Nephron progenitor cell (in vitro differentiated cells): ENCODE data around the gene IL17RB.

ENCODE experiments used
- DNase-seq: peaks from one replicate; pipeline ENCODE4 v3.0.0; 2021
- H3K27ac Mint-ChIP-seq: 2 replicates; pipeline ENCODE4 v1.8.0; 2021; ENCODE audit warnings: mild to moderate bottlenecking, moderate library complexity, mixed read lengths
- H3K27me3 Mint-ChIP-seq: 2 replicates; pipeline ENCODE4 v1.8.0; 2021; ENCODE audit warnings: mild to moderate bottlenecking, low read depth, mixed read lengths; ENCODE audit not compliant: poor library complexity
- H3K36me3 Mint-ChIP-seq: 2 replicates; pipeline ENCODE4 v1.8.0; 2021; ENCODE audit warnings: low read depth, mixed read lengths
- H3K4me1 Mint-ChIP-seq: 2 replicates; pipeline ENCODE4 v1.8.0; 2021; ENCODE audit warnings: mixed read lengths
- H3K4me3 Mint-ChIP-seq: 2 replicates; pipeline ENCODE4 v1.8.0; 2021; ENCODE audit warnings: mild to moderate bottlenecking, moderate library complexity, mixed read lengths
- H3K9me3 Mint-ChIP-seq: 2 replicates; pipeline ENCODE4 v1.8.0; 2021; ENCODE audit warnings: mild to moderate bottlenecking, moderate library complexity, mixed read lengths
- TF ChIP-seq, protein P1 (sequence below): fragments of 200-600 bp; sonication (generic); IDR thresholded peaks from 2 replicates; pipeline ENCODE4 v1.5.0; 2021; ENCODE audit warnings: antibody characterized with exemption

The IL17RB gene

DNA sequence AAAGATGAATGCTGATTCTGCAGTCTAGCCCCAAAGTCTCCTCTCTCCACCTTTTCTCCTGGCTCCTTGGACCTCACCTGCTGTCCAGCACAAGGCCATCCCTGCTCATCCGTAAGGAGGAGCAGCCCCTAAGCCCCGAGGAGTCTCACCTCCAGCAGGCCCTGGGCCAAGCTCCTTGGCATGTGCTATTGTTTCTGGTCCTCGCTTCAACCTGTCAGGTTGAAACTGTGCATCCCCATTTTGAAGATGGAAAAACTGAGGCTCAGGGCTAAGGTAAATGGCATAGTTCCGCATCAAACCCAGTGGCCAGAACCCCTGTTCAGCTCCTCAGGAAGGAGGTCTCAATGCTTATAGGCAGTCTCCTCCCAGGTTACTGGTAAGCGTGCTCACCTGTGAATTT is 26.3 kb upstream of the IL17RB start:
- no peak overlapping the region for H3K4me3 Mint-ChIP-seq
- no peaks in the 10 kb centered on the region for H3K36me3 Mint-ChIP-seq
- TF ChIP-seq, protein P1, sequence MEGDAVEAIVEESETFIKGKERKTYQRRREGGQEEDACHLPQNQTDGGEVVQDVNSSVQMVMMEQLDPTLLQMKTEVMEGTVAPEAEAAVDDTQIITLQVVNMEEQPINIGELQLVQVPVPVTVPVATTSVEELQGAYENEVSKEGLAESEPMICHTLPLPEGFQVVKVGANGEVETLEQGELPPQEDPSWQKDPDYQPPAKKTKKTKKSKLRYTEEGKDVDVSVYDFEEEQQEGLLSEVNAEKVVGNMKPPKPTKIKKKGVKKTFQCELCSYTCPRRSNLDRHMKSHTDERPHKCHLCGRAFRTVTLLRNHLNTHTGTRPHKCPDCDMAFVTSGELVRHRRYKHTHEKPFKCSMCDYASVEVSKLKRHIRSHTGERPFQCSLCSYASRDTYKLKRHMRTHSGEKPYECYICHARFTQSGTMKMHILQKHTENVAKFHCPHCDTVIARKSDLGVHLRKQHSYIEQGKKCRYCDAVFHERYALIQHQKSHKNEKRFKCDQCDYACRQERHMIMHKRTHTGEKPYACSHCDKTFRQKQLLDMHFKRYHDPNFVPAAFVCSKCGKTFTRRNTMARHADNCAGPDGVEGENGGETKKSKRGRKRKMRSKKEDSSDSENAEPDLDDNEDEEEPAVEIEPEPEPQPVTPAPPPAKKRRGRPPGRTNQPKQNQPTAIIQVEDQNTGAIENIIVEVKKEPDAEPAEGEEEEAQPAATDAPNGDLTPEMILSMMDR: no peak
- peaks cover 8% of the 10 kb centered on the region for H3K4me1 Mint-ChIP-seq
- H3K27ac Mint-ChIP-seq: no peak overlapping the region
- H3K27me3 Mint-ChIP-seq: peaks cover 6% of the 10 kb centered on the region
- no peaks in the 10 kb centered on the region for H3K9me3 Mint-ChIP-seq
- no peak for DNase-seq

DNA sequence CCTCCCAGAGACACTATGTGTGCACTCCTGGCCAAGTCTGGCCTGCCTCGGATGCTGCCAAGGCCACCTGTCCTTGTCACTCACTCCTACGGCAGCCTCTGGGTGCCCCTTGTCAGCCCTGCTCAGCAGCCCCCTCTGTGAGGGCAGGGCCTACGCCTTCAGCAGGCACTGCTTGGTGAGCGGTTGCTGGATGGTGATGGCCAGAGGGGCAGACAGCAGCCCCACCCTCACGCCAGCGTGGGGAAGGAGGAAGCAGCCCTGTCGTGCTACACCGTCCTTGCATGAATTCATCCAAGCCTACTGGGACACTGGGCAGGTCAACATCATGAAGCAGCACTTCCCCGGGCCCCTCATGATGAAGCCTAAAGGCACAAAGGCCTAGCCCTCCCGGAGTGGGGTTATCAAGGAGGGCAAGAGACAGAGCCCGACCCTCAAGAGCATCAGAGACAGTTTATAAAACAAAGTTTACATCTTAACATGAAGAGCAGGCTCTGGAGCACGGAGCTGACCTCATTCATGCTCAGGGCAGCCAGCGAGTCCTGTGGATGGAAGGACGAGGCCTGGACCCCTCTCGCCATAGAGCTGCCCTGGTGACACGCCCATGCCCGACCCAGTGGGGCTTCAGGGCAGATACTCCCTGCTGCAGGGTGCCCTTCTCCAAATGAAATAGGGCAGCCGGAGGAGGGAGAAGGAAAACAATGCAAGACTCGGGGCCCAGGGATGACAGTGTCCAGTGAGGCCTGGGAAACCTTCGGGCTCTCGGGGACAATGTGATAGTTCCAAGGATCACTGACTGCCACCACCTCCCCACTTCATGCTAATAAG is 25.4 kb upstream of the IL17RB start:
- Mint-ChIP-seq H3K9me3 (no peaks in the 10 kb centered on the region), H3K36me3 (no peaks in the 10 kb centered on the region), H3K27me3 (peaks cover 6% of the 10 kb centered on the region), H3K4me1 (peaks cover 8% of the 10 kb centered on the region), H3K27ac (no peak overlapping the region), H3K4me3 (no peak overlapping the region)
- TF ChIP-seq, protein P1: no peak
- DNase-seq: no peak

DNA sequence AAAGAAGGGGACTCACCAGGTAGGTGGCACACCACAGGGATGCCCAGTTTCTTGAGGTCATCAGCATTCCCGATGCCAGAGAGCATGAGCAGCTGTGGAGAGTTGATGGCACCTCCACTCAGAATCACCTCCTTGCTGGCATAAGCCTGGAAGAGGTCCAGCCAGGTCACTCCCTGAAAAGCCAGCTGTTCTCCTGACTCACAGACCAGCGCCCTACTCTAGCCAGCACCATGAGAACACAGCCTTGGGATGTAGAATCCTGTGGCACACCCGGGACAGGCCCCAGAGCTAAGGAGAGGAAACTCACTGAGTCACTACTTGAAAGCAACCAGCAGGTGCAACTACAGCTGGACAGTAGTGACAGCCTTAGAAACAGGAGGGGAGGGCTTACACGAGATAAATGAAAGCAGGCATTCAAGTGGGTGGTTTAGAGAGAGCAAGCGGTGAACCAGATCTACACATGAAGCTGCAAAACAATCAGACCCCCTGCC is 24.7 kb upstream of the IL17RB start:
- H3K27ac Mint-ChIP-seq: no peak overlapping the region
- H3K27me3 Mint-ChIP-seq: peaks cover 6% of the 10 kb centered on the region
- TF ChIP-seq, protein P1: no peak
- H3K9me3 Mint-ChIP-seq: no peaks in the 10 kb centered on the region
- no peak for DNase-seq
- no peak overlapping the region for H3K4me3 Mint-ChIP-seq
- no peaks in the 10 kb centered on the region for H3K36me3 Mint-ChIP-seq
- H3K4me1 Mint-ChIP-seq: peaks cover 8% of the 10 kb centered on the region

DNA sequence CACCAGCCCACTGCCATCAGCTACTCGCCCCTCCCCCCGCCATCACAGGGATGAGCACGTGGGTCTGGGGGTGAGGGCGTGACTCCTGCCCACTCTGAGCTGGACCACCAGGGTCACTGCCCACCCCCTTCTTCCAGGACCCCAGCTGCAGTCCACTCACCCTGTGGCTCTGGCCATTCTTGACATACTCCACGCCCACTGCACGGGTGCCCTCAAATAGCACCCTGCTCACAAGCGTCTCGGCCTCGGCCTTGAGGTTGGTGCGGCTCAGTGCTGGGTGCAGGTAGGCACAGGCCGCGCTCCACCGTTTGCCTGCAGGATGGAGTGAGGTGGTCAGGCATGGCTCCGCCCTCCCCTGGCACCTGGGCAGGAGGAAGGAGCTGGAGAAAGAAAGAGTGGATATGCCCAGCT is 24.0 kb upstream of the IL17RB start:
- Mint-ChIP-seq H3K36me3 (no peaks in the 10 kb centered on the region), H3K9me3 (no peaks in the 10 kb centered on the region), H3K4me1 (peaks cover 8% of the 10 kb centered on the region), H3K27ac (no peak overlapping the region), H3K4me3 (no peak overlapping the region), H3K27me3 (peaks cover 6% of the 10 kb centered on the region)
- TF ChIP-seq, protein P1: no peak
- no peak for DNase-seq

DNA sequence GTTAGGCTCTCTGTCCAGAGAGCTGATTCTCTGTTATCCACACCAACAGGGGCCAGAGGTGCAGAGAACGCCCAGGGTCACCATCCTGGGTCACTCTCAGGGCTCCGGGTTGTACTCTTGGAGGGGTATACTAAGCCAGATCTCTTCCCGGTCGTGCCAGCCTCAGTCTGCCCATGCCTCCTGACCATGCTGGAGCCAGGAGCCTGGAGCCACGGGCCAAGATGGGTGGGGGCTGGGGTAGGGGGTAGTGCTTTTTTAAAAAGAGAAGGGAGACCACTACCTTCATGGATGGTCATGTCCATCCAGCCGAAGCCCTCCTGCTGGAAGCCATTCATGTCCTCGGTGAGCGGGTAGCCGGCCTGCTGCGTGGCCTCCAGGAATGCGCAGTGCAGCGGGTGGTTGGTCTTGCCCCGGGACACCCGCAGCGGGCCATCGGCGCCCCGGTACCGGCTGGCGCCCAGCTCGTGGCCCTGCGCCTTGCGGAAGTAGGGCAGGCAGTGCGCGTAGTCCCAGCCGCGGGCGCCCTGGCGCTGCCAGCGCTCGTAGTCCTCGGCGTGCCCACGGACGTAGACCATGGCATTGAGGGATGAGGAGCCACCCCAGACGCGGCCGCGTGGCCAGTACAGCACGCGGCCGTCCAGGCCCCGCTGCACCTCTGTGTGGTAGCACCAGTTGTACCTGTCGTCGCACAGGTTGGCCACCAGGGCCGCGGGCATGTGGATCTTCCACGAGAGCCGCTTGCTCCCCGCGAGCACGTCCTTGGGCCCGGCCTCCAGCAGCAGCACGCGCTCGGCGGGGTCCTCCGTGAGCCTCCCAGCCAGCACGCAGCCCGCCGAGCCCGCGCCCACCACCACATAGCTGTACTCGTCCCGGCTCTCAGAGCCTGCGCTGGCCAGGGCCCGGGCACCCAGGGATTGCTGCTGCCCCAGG is 23.1 kb upstream of the IL17RB start:
- TF ChIP-seq, protein P1: no peak
- no peak overlapping the region for H3K27ac Mint-ChIP-seq
- DNase-seq: no peak
- H3K27me3 Mint-ChIP-seq: peaks cover 3% of the 10 kb centered on the region
- no peaks in the 10 kb centered on the region for H3K36me3 Mint-ChIP-seq
- no peaks in the 10 kb centered on the region for H3K9me3 Mint-ChIP-seq
- peaks cover 8% of the 10 kb centered on the region for H3K4me1 Mint-ChIP-seq
- H3K4me3 Mint-ChIP-seq: no peak overlapping the region
